GM21723 (cell line): ENCODE results near the gene CACNG7.

Experiments
- ATAC-seq: cut with Tn5 transposase; IDR thresholded peaks from one replicate; pipeline ENCODE4 v1.9.1; 2021; ENCODE audit warnings: mild to moderate bottlenecking, moderate library complexity; ENCODE audit not compliant: unreplicated experiment

CACNG7 gene

DNA sequence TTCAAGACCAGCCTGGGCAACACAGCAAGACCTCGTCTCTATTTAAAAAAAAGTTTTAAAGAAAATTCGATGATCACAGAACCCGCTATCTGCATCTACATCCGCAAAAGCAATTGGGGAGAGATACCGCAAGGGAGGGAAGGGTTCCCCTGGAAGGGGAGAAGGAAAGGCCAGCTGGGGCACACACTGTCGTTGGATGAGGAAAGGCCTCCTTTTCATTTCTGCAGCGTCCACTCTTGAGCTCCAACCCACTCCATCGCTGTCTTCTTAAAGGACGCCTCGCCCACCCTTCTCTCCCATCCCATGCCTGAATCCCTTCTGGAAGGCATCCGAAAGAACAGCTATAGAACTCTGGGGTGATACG is 30.3 kb upstream of the CACNG7 start:
- no peak for ATAC-seq

DNA sequence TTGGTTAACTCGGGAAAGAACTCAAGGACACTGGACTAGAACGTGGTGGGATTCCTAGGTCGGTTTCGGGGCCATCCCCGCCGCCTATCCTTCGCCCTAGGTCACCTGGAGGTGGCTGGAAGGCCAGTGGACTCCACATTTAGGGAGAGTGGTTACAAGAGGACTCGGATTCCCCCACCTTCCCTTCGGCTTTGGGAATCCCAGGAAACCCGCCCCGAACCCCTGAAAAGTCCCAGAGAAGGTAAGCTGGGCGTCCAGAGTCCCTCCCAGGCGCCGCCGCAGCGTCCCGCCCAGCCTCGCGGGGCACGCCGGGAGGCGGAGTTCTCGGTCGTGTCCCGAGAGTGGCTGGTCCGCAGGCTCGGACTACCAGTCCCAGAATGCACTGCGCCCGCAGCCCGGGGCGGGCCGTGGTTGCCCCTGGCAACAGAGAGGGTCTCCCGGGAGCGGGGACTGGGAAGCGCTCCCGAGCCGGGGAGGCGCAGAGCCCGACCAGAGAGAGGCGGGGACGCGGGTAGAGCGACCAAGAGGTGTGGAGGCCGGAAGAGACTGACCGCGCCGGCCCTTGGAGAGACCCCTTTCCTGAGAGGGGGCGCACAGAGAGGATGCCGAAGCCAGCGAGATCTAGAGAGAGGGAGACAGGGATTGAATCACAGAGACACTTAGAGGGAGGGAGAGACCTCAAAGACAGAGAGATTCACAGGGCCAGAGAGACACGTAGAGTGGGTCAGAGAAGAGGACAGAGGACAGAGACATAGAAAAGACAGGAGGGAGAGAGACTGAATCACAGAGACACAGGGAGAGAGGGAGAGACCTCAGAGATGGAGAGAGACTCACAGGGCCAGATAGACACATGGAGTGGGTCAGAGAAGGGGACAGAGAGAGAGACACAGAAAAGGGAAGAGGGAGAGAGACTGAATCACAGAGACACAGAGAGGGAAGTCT is 29.7 kb upstream of the CACNG7 start:
- no peak for ATAC-seq

DNA sequence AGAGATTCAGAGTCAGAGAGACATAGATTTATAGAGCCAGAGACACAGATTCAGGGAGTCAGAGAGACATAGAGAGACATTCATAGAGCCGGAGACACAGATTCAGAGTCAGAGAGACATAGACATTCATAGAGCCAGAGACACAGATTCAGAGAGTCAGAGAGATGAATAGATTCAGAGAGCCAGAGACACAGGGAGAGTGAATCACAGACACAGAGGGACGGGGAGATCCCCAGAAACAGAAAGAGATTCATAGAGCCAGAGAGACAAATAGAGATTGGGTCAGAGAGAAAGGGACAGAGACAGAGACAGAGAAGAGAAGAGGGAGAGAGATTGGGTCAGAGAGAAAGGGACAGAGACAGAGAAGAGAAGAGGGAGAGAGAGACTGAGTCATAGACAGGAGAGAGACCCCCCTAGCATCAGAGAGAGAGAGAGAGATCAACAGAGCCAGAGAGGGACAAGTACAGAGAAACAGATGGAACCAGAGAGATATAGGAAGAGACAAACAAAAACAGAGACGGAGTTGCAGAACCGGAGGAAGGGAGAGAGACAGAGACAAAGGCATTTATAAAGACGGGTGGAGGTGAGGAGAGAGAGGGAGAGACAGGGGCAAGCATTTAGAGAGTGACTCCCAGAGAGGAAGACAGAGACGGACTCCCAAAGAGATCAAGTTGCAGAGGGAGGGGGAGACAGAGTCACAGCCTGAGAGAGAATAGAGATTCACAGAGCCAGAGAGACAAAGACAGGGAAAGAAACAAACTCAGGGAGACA is 28.2 kb upstream of the CACNG7 start:
- no peak for ATAC-seq

DNA sequence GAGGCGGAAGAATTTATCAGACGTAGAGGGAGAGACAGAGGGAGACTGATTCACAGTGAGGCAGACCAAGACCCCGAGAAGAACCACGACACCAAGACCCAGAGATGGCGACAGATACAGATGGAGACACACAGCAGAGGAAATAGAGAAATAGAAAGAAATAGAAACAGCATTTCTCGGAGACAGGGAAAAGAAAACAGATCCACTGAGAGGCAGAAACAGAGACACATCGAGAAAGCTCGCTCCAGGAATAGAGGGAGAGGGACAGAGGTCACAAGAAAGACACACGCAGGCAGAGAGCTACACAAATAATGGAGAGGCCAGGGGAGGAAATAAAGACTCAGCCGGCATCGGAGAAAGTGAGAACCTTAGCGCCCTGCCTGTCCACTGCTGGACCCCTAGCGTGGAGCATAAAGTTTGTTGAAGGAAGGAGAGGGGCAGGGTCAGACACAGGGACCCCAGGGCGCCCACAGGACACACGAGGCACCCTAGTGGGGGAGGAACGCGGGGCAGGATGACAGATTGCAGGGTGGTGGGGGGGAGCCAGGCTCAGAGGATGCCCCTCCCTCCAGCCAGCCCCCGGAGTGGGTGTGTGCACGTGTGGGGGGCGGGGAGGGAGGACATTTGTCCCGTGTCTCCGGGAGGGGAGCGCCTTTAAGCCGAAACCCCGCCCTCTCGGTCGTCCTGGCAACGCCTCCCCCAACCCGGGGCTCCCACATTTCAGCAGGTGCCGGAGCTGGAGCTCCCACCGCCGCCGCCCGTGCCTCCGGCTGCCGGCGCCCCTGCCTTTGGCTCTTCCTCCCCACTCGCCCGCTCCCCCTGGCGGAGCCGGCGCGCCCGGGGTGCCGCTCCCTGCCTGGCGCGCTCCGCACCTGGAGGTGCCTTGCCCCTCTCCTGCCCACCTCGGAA is 27.3 kb upstream of the CACNG7 start, which contains the start of gene PRKCG:
Gene PRKCG, plus strand, starts transcription at position 716 of the 909 bp plus-strand sequence. CDS start 298 bp downstream, outside the sequence.
- ATAC-seq: no peak

DNA sequence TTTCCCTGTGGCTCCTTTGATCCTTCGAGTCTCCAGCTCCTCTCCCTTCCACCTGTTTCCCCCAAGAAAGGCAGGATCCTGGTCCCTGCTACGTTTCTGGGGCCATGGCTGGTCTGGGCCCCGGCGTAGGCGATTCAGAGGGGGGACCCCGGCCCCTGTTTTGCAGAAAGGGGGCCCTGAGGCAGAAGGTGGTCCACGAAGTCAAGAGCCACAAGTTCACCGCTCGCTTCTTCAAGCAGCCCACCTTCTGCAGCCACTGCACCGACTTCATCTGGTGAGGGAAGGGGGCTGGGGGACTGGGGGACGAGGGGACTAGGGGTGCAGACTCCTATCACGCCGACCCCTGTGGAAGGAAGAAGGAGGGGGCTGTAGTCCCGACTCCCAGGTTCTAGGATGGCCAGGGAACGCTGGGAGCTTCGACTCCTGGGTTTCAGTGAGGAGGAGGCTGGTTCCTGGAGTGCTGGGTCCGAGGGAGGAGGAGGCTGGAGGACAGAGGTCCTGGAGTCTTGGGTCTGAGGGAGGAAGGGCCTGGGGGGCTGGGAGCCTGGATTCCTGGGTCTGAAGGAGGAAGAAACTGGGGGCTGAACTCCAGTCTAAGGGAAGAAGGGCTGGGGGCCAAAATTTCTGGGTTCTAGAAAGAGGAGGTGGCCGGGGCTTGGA is 26.6 kb upstream of the CACNG7 start:
- no peak for ATAC-seq

DNA sequence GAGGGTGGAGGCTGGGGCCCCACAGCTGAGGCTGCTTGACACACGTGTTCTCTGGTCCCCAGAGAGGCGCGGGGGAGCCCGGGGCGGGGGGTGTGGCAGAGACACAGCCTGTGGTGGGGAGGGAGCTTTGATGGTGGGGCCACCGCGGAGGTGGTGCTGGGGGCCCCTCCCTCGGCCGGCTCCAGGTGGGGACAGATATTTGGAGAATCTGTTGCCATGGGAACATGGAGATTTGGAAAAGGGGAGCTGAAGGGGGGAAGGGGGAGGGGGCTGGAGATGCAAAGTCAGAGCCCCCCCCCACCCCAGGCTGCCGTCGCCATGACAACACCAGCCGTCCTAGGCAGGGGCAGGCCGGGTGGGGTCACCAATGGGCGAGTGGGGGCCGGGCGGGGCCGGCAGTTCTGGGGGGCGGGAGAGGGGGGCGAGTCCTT is 25.8 kb upstream of the CACNG7 start:
- ATAC-seq: no peak

DNA sequence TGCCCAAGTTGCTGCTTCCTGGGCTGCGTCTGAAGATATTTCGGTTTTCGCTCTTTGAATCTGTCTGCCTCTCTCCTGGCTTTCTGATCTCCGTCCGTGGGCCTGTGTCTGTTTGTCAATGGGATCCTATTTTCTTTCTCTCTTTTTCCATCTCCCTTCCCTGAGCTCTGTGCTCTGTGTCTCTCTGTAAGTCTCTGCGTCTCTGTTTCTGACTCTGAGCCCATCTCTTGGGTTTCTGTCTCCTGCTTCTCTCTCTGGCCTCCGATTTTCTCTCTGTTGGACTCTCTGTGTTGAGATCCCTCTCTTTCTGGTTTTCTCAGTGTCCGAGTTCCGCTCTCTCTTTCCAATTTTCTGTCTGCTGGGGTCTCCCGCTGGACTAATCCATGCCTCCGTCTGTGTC is 25.3 kb upstream of the CACNG7 start:
- ATAC-seq: no peak

DNA sequence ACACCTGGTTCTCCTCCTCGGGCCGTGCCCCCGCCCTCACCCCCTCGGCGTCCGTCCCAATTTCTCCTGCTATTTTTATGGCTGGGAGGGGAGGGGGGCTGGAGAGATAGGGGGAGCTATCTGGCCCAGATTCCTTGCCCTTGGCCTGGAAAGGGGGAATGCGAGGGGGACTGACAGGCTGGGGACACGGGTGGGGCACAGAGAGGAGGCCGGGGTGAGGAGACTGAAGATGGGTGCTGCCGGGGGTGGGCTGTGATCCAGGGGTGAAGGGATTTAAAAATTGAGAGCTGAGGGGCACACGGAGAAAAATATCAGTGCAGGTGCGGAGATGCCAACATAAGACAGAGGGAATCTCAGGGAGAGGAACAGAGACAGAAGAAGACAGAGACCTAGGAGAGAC is 24.8 kb upstream of the CACNG7 start:
- ATAC-seq: no peak

DNA sequence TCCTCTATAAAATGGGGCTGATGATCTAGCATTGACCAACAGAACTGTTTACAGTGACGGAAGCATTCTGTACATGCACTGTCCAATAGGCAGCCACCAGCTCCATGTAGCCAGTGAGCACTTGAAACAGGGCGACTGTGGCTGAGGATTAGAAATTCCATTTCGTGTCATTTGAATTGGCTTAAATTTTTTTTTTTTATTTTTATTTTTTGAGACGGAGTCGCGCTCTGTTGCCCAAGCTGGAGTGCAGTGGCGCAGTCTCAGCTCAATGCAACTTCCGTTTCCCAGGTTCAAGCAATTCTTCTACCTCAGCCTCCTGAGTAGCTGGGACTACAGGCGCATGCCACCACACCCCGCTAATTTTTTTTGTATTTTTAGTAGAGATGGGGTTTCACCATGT is 24.0 kb upstream of the CACNG7 start:
- ATAC-seq: no peak

DNA sequence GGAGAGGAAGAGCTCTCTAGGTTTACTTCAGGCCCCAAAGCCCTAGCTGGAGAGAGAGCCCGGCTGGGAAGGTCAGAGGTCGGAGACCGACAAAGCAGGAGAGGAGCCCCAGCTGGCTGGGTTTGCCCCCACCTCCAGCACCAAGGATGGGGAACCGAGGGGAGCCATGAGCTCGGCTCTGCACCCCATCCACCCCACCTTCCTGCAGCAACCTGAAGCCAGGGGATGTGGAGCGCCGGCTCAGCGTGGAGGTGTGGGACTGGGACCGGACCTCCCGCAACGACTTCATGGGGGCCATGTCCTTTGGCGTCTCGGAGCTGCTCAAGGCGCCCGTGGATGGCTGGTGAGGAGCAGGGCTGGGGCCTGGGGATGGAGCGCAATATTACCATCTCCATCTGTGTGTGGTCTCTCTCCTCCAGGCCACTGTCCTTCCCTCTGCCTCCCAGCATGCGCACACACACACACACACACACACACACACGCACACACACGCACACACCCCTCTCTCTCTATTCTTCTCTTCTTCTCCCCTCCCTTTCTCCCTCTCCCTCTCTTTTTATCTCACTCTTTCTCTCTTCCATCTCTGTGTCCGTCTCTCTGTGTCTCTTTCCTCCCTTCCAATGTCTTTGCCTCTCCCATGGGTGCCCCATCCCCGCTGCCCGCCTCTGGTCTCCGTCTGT is 16.6 kb upstream of the CACNG7 start:
- no peak for ATAC-seq

DNA sequence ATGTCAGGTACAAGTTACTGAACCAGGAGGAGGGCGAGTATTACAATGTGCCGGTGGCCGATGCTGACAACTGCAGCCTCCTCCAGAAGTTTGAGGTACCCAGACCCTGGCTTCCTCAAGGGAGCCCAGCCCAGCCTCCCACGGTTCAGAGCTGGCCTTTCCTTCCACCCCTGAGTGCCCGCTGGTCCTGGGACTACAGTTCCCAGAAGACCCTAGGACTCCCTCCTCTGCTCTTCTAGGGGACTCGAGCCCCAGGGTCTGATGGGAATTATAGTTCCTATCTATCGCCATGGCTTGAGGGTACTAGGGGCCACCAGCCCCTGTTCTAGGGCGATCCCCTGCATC is 16.1 kb upstream of the CACNG7 start:
- ATAC-seq: no peak

DNA sequence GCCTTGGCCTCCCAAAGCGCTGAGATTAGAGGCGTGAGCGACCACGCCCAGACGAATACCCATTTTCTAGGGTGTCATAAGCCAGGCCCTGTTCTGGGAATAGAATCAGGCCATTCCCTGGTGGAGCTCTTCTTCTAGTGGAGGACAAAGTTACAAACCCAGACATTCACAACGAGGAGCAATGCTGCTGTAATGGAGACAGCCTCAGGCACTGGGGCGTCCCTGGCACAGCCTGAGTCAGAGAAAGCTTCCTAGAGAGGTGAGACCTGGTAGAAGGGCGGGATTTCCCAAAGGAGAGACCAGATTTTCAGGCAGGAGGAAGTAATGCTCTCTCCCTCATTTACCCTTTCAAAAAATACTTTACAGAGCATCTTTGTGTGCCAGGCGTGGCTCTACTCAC is 14.4 kb upstream of the CACNG7 start:
- ATAC-seq: no peak

DNA sequence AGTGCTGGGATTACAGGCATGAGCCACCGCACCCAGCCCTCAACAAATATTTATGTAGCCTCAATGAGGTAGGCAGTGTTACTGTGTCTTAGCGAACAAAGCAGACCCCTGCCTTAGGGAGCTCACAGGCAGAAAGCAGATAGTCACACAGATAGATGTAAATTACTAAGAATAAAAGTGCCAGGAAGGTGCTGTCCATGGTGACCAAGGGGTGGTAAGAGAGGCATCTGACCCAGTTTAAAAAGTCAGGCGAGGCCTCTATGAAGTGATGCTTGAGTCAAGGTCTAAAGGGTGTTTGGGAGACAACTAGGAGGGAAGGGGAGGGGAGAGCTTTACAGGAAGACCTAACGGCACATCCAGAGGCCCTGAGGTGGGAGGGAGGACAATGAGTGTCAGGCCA is 12.4 kb upstream of the CACNG7 start:
- ATAC-seq: no peak

DNA sequence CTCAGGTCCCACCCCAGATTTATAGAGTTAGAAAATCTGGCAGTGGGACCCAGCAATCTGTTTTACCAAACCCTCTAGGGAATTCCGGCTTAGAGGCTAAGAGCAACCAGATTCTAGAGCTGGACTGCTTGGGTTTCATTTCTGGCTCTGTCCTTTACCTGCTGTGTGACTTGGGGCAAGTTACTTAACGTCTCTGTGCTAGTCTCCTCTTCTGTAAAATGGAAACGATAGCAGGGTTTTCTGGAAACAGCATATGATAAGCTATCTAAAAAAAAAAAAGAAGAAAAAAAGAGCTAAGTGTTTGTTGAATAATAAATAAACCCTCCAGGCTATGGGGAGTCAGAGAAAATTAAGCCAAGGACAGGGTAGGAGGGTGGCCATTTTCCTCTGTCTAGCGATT is 11.6 kb upstream of the CACNG7 start:
- no peak for ATAC-seq

DNA sequence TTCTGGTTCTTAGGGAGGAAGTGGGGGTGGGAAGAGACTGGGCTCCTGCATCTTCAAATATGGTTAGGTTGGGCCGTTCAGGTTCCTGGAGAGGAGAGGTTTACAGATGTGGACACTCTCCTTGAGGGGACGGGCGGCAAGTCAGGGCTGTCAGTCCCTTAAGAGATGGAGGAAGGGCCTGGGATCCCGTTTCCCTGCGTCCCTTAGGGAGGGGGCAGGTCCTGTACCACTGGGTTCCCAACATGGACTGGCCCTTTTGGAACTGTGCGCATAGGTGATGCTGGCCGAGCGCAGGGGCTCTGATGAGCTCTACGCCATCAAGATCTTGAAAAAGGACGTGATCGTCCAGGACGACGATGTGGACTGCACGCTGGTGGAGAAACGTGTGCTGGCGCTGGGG is 10.9 kb upstream of the CACNG7 start:
- no peak for ATAC-seq

DNA sequence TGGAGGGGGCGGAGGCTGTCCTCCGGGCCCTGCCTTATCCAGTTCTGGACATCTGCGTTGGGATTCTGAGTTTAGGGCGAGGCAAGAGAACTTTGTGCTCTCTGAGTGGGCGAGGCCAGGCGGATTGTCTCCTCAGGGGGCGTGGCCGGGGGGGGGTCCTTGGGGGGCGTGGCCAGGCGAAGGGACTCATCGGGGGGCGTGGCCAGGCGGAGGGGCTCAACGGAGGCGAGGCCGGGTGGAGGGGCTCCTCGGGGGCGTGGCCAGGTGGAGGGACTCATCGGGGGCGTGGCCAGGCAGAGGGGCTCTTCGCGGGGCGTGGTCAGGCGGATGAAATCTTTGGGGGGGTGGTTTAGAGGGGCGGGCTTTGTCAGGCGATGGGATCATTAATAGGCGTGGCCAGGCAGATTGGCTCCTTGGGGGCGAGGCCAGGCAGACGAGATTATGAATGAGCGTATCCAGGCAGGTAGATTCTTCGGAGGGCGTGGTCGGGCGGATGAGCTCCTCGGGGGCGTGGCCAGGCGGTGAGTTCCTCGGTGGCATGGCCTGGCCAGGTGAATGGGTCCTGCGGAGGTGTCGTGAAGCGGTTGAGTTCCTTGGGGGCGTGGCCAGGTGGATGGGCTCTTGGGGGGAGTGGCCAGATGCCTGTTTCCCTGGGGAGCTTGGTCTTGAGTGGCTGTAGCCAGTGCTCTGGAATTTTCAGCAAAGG is 10.3 kb upstream of the CACNG7 start:
- no peak for ATAC-seq

DNA sequence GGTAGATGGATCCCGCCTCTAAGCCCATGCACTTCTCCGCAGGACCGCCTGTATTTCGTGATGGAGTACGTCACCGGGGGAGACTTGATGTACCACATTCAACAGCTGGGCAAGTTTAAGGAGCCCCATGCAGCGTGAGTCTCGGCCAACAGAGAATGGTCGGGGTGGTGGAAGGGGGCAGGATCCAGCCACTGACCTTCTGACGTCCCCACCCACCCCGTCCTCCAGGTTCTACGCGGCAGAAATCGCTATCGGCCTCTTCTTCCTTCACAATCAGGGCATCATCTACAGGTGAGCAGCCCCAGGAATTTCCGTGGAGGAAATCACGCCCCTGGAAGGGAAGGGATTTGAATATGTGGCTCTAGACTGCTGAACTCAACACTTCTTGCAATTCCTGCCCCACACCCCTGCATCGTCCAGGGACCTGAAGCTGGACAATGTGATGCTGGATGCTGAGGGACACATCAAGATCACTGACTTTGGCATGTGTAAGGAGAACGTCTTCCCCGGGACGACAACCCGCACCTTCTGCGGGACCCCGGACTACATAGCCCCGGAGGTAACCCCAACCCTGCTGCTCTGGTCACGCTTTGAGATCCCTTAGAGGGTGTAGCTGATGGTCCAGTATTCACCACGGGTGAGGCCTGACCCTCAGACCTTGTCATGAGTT is 8.8 kb upstream of the CACNG7 start:
- ATAC-seq: no peak

DNA sequence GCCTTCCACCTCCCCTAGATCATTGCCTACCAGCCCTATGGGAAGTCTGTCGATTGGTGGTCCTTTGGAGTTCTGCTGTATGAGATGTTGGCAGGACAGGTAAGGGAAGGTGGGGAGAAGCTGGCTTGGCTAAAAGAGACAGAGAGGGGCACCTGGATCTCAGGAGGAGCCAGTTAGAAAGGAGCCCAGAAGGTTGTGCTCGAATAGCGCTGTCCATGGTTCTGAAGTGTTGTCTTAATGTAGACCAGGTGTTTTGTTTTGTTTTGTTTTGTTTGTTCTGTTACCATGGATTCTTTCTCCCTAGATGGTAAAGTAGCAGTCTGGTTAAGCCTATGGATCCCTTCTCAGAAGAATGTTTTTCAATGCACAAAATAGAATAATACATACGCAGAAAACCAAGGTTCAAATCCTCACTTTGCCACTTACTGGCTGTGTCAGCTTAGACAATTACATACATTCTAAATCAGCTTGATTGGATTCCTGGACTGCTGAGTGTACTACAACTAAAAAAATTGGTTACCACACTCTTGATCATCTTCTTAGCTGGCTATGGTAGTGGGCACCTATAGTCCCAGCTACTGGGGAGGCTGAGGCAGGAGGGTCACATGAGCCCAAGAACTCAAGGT is 5.9 kb upstream of the CACNG7 start:
- ATAC-seq: no peak
